ENCODE data around the gene CLCNKB. TPM values are rescaled to one million over a fixed set of nuclear protein-coding genes. Genes with fewer than 3 reads are reported as not detected.

CLCNKB gene
- total RNA-seq, 3 donors from 2014 or later (not counting 1 experiment from before 2014, with no cell fraction given): not detected

- Mint-ChIP-seq H3K4me3 (no peak overlapping the region), H3K27ac (no peak overlapping the region), H3K27me3 (ENCODE audit: low read depth in 2 of 2) (peaks cover 0 to 8% of the 10 kb centered on the region in 2 donors), H3K4me1 (peaks cover 5 to 9% of the 10 kb centered on the region in 2 donors), H3K9me3 (no peaks in the 10 kb centered on the region), H3K36me3 (no peaks in the 10 kb centered on the region)
- DNase-seq (no peak), ATAC-seq (no peak)
- Histone ChIP-seq H3K4me3 (ENCODE audit: low read length) (no peak overlapping the region), H3K36me3 (ENCODE audit: control insufficient read depth, insufficient read depth, low read length) (no peaks in the 10 kb centered on the region), H3K4me1 (ENCODE audit: control insufficient read depth, insufficient read depth, low read length) (peaks cover 20% of the 10 kb centered on the region), H3K9me3 (ENCODE audit: control insufficient read depth, insufficient read depth, low read length) (no peaks in the 10 kb centered on the region), H3K27ac (ENCODE audit: low read length) (no peak overlapping the region), H3K27me3 (ENCODE audit: control insufficient read depth, insufficient read depth, low read length) (no peaks in the 10 kb centered on the region)
- WGBS (ENCODE audit: insufficient coverage): 91% methylated on average over 5 of the region's 5 CpGs
- intact Hi-C loops (cut with micrococcal nuclease): no loop called here
- no peak for TF ChIP-seq CTCF (IDR thresholded peaks at IDR 0.05)
These were observed 37.0 kb downstream of the CLCNKB start for GRCh38 chr1:16080422-16081150.

GRCh38 chr1:16081636-16082035 is 38.1 kb downstream of the CLCNKB start:
- TF ChIP-seq CTCF (IDR thresholded peaks at IDR 0.05): no peak
- H3K9me3 ChIP-seq (ENCODE audit: control insufficient read depth, insufficient read depth, low read length): no peaks in the 10 kb centered on the region
- DNase-seq (no peak), ATAC-seq (no peak)
- Mint-ChIP-seq H3K4me3 (no peak overlapping the region), H3K9me3 (no peaks in the 10 kb centered on the region), H3K27ac (no peak overlapping the region), H3K4me1 (peaks cover 5 to 9% of the 10 kb centered on the region in 2 donors), H3K36me3 (no peaks in the 10 kb centered on the region), H3K27me3 (ENCODE audit: low read depth in 2 of 2) (peaks cover 0 to 8% of the 10 kb centered on the region in 2 donors)
- H3K4me3 ChIP-seq (ENCODE audit: low read length): no peak overlapping the region
- no peak overlapping the region for H3K27ac ChIP-seq (ENCODE audit: low read length)
- H3K27me3 ChIP-seq (ENCODE audit: control insufficient read depth, insufficient read depth, low read length): no peaks in the 10 kb centered on the region
- intact Hi-C loops (cut with micrococcal nuclease): no loop called here
- peaks cover 20% of the 10 kb centered on the region for H3K4me1 ChIP-seq (ENCODE audit: control insufficient read depth, insufficient read depth, low read length)
- 95% methylated on average over 9 of the region's 9 CpGs for WGBS (ENCODE audit: insufficient coverage)
- H3K36me3 ChIP-seq (ENCODE audit: control insufficient read depth, insufficient read depth, low read length): no peaks in the 10 kb centered on the region

GRCh38 chr1:16082283-16083038 is 38.9 kb downstream of the CLCNKB start:
- H3K36me3 Mint-ChIP-seq: no peaks in the 10 kb centered on the region
- WGBS (ENCODE audit: insufficient coverage): 78% methylated on average over 9 of the region's 9 CpGs
- peaks cover 20% of the 10 kb centered on the region for H3K4me1 ChIP-seq (ENCODE audit: control insufficient read depth, insufficient read depth, low read length)
- no peak overlapping the region for H3K27ac Mint-ChIP-seq
- H3K27ac ChIP-seq (ENCODE audit: low read length): no peak overlapping the region
- TF ChIP-seq CTCF (IDR thresholded peaks at IDR 0.05): peak; percentile 80
- H3K4me3 Mint-ChIP-seq: no peak overlapping the region
- peaks cover 0 to 5% of the 10 kb centered on the region in 2 donors for H3K27me3 Mint-ChIP-seq (ENCODE audit: low read depth in 2 of 2)
- intact Hi-C loops (cut with micrococcal nuclease): no loop called here
- ATAC-seq: peak; percentile 50 to 69 (median 59)
- H3K36me3 ChIP-seq (ENCODE audit: control insufficient read depth, insufficient read depth, low read length): no peaks in the 10 kb centered on the region
- no peaks in the 10 kb centered on the region for H3K9me3 Mint-ChIP-seq
- DNase-seq: peak; percentile 67 to 76
- H3K4me1 Mint-ChIP-seq: peaks cover 5 to 9% of the 10 kb centered on the region in 2 donors
- H3K4me3 ChIP-seq (ENCODE audit: low read length): no peak overlapping the region
- H3K9me3 ChIP-seq (ENCODE audit: control insufficient read depth, insufficient read depth, low read length): no peaks in the 10 kb centered on the region
- no peaks in the 10 kb centered on the region for H3K27me3 ChIP-seq (ENCODE audit: control insufficient read depth, insufficient read depth, low read length)

Data from natural killer cell (primary cell).